K562 (cell line): ENCODE results near the gene ODAD3. TPM values are rescaled to one million over a fixed set of nuclear protein-coding genes. Genes with fewer than 3 reads are reported as not detected.

Experiments used
- BRD9 ChIP-seq: fragments of 450-650 bp; IDR thresholded peaks from 2 replicates; pipeline ENCODE4 v1.6.1; 2018; ENCODE audit warnings: low read depth; ENCODE audit not compliant: partially characterized antibody
- CREB1 ChIP-seq, 2 experiments: sonication (generic) in 1 of 2; formaldehyde crosslinking in 1 of 2; IDR thresholded peaks; 2 replicates each; pipeline versions ENCODE4 v1.6.1 to v1.8.0; 2012 to 2022; ENCODE audit warnings: inconsistent platforms in 1 of 2, mild to moderate bottlenecking in 1 of 2, missing genetic modification reagents in 1 of 2, moderate library complexity in 1 of 2
- EGR1 ChIP-seq: fragments of 450-650 bp; conservative IDR thresholded peaks from 2 replicates; pipeline ENCODE4 v1.6.1; 2017; ENCODE audit warnings: mild to moderate bottlenecking
- EHMT2 ChIP-seq: fragments of 450-650 bp; IDR thresholded peaks from 2 replicates; pipeline ENCODE4 v1.6.1; 2018; ENCODE audit warnings: antibody characterized with exemption
- FIP1L1 ChIP-seq: fragments of 200-400 bp; formaldehyde crosslinking; IDR thresholded peaks from 2 replicates; pipeline ENCODE4 v1.6.1; 2018; ENCODE audit warnings: mild to moderate bottlenecking, low read depth, low read length; ENCODE audit not compliant: poor library complexity, severe bottlenecking
- HDAC1 ChIP-seq, 2 experiments: fragments of 450-650 bp; IDR thresholded peaks; 2 replicates each; pipeline ENCODE4 v1.6.1; 2016 to 2017; ENCODE audit warnings: inconsistent platforms in 1 of 2, mild to moderate bottlenecking in 1 of 2, moderate library complexity in 1 of 2
- KLF13 ChIP-seq: fragments of 450-650 bp; IDR thresholded peaks from 2 replicates; pipeline ENCODE4 v1.6.1; 2016; ENCODE audit warnings: missing genetic modification characterization, low read depth, mild to moderate bottlenecking, missing compliant biosample characterization, moderate library complexity, borderline replicate concordance
- NRF1 ChIP-seq, 2 experiments: fragments of 450-650 bp; IDR thresholded peaks in 1 of 2; conservative IDR thresholded peaks in 1 of 2; 2 replicates each; pipeline ENCODE4 v1.6.1; 2014; ENCODE audit warnings: mild to moderate bottlenecking in 2 of 2
- PTBP1 ChIP-seq: fragments of 200-400 bp; formaldehyde crosslinking; IDR thresholded peaks from 2 replicates; pipeline ENCODE4 v1.6.1; 2017; ENCODE audit warnings: low read depth, low read length
- RAD21 ChIP-seq, 2 experiments: fragments of 250-450 bp in 1 of 2; fragments of 450-650 bp in 1 of 2; sonication (Bioruptor Pico) in 1 of 2; formaldehyde crosslinking in 1 of 2; IDR thresholded peaks in 1 of 2; conservative IDR thresholded peaks in 1 of 2; 2 replicates each; pipeline versions ENCODE4 v1.4.0 to v1.8.0; 2020 to 2022; ENCODE audit warnings: mild to moderate bottlenecking in 2 of 2, moderate library complexity in 1 of 2
- SOX6 ChIP-seq: fragments of 450-650 bp; IDR thresholded peaks from 2 replicates; pipeline ENCODE4 v1.6.1; 2014; ENCODE audit warnings: mild to moderate bottlenecking
- ZFP36 ChIP-seq: fragments of 150-350 bp; IDR thresholded peaks from 2 replicates; pipeline ENCODE4 v1.6.1; 2018; ENCODE audit warnings: low read length, low read depth; ENCODE audit not compliant: partially characterized antibody
- ZSCAN32 ChIP-seq: fragments of 450-650 bp; formaldehyde crosslinking; IDR thresholded peaks from 2 replicates; pipeline ENCODE4 v1.4.0; 2020; ENCODE audit warnings: mild to moderate bottlenecking, moderate library complexity
- polyA plus RNA-seq, 8 experiments: library from polyadenylated mRNA; depleted of rRNA in 4 of 8; stranded (reverse) in 5 of 8; unstranded in 3 of 8; fragments of >200 nt; fragmentation: Nextera tagmentation in 2 of 8; fragmentation: Illumina TruSeq in 1 of 8; extraction: Ambion mirVana in 2 of 8; extraction: Trizol in 1 of 8; gene quantifications; 2 replicates each; pipeline versions ENCODE4 v1.2.1 to v1.2.3, GENCODE V29; 2011 to 2014; ENCODE audit warnings: inconsistent platforms in 1 of 8, missing spikeins in 1 of 8
- total RNA-seq, 7 experiments: library from RNA; depleted of rRNA in 6 of 7; stranded (reverse); fragments of >200 nt in 6 of 7; fragmentation: Illumina TruSeq in 2 of 7; extraction: Trizol in 2 of 7; gene quantifications; 2 replicates each; pipeline versions ENCODE4 v1.2.1 to v1.2.3, GENCODE V29; 2011 to 2021; ENCODE audit warnings: low replicate concordance in 1 of 7
- TF ChIP-seq, protein P1 (sequence below): fragments of 250-450 bp; sonication (Bioruptor Pico); IDR thresholded peaks from 2 replicates; pipeline ENCODE4 v1.8.0; 2021; ENCODE audit warnings: borderline replicate concordance, mild to moderate bottlenecking, moderate library complexity; ENCODE audit not compliant: poor library complexity, severe bottlenecking
- TF ChIP-seq, protein P2 (sequence below), 3 experiments: fragments of 200-800 bp in 1 of 3; fragments of 250-450 bp in 1 of 3; fragments of 450-650 bp in 1 of 3; sonication (Bioruptor Pico) in 1 of 3; sonication (Bioruptor generic) in 1 of 3; formaldehyde crosslinking in 1 of 3; IDR thresholded peaks; 2 replicates each; pipeline versions ENCODE4 v1.6.1 to v1.8.0; 2016 to 2022; ENCODE audit warnings: mild to moderate bottlenecking in 2 of 3, missing genetic modification characterization in 2 of 3, missing compliant biosample characterization in 1 of 3, moderate library complexity in 1 of 3
- TF ChIP-seq, protein P3 (sequence below), 2 experiments: fragments of 450-650 bp in 1 of 2; sonication (generic) in 1 of 2; formaldehyde crosslinking in 1 of 2; IDR thresholded peaks in 1 of 2; conservative IDR thresholded peaks in 1 of 2; 2 replicates each; pipeline versions ENCODE4 v1.6.1 to v1.8.1; 2016 to 2023; ENCODE audit warnings: mild to moderate bottlenecking in 2 of 2, moderate library complexity in 2 of 2, inconsistent platforms in 1 of 2, missing genetic modification reagents in 1 of 2
- TF ChIP-seq, protein P4 (sequence below), 2 experiments: IDR thresholded peaks; 2 replicates each; pipeline ENCODE4 v1.6.1; 2011; ENCODE audit warnings: borderline replicate concordance in 1 of 2, control low read depth in 1 of 2, low read depth in 1 of 2, low read length in 1 of 2, mild to moderate bottlenecking in 1 of 2, mixed read lengths in 1 of 2, moderate library complexity in 1 of 2; ENCODE audit not compliant: insufficient read depth in 1 of 2, insufficient read length in 1 of 2, poor library complexity in 1 of 2, severe bottlenecking in 1 of 2; ENCODE audit errors: extremely low read depth in 1 of 2

ODAD3 gene
- total and polyA plus RNA-seq, 9 of the 15 experiments (the other 6 are each of a cell fraction or from before 2014, with no cell fraction given): 0.07 to 0.72 (median 0.14) TPM; not detected in 2

DNA sequence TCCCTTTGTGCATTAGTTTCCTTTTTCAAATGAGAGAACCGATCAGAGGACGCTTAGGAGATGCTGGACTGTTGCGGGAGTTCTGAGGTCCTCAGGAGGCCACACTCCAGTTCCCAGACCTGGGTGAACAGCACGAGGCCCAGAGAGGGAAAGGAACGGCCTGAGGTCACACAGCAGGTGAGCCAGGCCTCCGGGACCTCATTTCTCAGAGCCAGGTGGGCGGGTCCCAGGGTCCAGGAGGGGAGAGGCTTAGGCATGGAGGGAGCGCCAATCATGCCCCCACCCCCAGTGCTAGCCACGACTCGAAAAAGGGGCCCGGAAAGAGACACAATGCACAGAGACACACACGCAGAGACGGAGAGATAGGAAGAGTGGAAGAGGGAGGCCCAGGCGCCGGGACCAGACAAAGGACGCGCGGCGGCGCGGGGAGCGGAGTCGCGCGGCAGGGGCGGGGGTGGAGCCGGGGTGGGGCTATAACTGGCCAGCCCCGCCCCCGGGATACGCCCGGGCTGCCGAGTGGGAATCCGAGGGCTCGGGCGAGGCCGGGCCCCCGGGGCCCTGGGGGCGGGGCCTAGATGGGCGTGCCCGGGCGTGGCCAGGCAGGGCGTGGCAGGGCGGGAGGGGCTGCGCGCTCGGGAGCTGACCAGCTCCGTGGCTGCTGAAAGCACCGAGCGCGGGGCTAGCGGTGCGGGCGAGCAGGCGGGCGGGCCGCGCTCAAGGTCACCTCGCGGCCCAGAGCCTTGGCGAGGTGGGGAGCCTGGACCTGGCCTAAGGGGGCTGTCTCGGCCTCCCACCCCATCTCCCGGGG, 44.4 kb upstream of the ODAD3 start (continued):
- TF ChIP-seq, protein P1, sequence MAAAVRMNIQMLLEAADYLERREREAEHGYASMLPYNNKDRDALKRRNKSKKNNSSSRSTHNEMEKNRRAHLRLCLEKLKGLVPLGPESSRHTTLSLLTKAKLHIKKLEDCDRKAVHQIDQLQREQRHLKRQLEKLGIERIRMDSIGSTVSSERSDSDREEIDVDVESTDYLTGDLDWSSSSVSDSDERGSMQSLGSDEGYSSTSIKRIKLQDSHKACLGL: peak; percentile 32
- TF ChIP-seq EGR1 (peak; percentile 65), EHMT2 (peak; percentile 94), CREB1 (IDR thresholded peaks at IDR 0.05) (peak; percentile 29; the same call in 1 of the 2 replicates), CREB1 (CRISPR knock-in tag; IDR thresholded peaks at IDR 0.05) (peak; percentile 73; the same call in 1 of the 2 replicates), HDAC1 (IDR thresholded peaks at IDR 0.05) (peak in 1 of 2 experiments; percentile 20; a peak in 1 of 4 replicates), NRF1 (conservative IDR thresholded peaks at IDR 0.05 in 1 of 2, IDR thresholded peaks at IDR 0.05 in 1 of 2) (peak; percentile 64 to 68; a peak in 3 of 4 replicates), BRD9 (peak; percentile 93), RAD21 (CRISPR knock-in tag; conservative IDR thresholded peaks at IDR 0.05 in 1 of 2, IDR thresholded peaks at IDR 0.05 in 1 of 2) (no peak; a peak in 1 of 4 replicates), FIP1L1 (peak; percentile 49), KLF13 (tag) (peak; percentile 96), PTBP1 (no peak), ZSCAN32 (CRISPR knock-in tag) (no peak), SOX6 (0 out of 2 replicates have a peak, but pooled peaks have one; percentile 15), ZFP36 (peak; percentile 77)
- TF ChIP-seq, protein P2, sequence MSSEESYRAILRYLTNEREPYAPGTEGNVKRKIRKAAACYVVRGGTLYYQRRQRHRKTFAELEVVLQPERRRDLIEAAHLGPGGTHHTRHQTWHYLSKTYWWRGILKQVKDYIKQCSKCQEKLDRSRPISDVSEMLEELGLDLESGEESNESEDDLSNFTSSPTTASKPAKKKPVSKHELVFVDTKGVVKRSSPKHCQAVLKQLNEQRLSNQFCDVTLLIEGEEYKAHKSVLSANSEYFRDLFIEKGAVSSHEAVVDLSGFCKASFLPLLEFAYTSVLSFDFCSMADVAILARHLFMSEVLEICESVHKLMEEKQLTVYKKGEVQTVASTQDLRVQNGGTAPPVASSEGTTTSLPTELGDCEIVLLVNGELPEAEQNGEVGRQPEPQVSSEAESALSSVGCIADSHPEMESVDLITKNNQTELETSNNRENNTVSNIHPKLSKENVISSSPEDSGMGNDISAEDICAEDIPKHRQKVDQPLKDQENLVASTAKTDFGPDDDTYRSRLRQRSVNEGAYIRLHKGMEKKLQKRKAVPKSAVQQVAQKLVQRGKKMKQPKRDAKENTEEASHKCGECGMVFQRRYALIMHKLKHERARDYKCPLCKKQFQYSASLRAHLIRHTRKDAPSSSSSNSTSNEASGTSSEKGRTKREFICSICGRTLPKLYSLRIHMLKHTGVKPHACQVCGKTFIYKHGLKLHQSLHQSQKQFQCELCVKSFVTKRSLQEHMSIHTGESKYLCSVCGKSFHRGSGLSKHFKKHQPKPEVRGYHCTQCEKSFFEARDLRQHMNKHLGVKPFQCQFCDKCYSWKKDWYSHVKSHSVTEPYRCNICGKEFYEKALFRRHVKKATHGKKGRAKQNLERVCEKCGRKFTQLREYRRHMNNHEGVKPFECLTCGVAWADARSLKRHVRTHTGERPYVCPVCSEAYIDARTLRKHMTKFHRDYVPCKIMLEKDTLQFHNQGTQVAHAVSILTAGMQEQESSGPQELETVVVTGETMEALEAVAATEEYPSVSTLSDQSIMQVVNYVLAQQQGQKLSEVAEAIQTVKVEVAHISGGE (CRISPR knock-in tag; IDR thresholded peaks at IDR 0.05): peak in 1 of 3 experiments; percentile 18; a peak in 1 of 6 replicates
- TF ChIP-seq, protein P3, sequence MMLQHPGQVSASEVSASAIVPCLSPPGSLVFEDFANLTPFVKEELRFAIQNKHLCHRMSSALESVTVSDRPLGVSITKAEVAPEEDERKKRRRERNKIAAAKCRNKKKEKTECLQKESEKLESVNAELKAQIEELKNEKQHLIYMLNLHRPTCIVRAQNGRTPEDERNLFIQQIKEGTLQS (IDR thresholded peaks at IDR 0.05): no peak
- TF ChIP-seq, protein P3 (CRISPR knock-in tag; conservative IDR thresholded peaks at IDR 0.05): 0 out of 2 replicates have a peak, but pooled peaks have one; percentile 40
- TF ChIP-seq, protein P4, sequence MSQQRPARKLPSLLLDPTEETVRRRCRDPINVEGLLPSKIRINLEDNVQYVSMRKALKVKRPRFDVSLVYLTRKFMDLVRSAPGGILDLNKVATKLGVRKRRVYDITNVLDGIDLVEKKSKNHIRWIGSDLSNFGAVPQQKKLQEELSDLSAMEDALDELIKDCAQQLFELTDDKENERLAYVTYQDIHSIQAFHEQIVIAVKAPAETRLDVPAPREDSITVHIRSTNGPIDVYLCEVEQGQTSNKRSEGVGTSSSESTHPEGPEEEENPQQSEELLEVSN (IDR thresholded peaks at IDR 0.05; ENCODE audit: borderline replicate concordance in 1 of 2, extremely low read depth in 1 of 2, insufficient read depth in 1 of 2, insufficient read length in 1 of 2, low read depth in 1 of 2, low read length in 1 of 2, poor library complexity in 1 of 2, severe bottlenecking in 1 of 2): peak; percentile 14 to 84
